Measurements from ENCODE around the gene BMAL1. TPM values are rescaled to one million over a fixed set of nuclear protein-coding genes. Genes with fewer than 3 reads are reported as not detected.

BMAL1 gene
- total and polyA plus RNA-seq, 2 of the 8 experiments (the other 6 are each of a cell fraction or from before 2014, with no cell fraction given), result 6.8 to 6.9 TPM

DNA sequence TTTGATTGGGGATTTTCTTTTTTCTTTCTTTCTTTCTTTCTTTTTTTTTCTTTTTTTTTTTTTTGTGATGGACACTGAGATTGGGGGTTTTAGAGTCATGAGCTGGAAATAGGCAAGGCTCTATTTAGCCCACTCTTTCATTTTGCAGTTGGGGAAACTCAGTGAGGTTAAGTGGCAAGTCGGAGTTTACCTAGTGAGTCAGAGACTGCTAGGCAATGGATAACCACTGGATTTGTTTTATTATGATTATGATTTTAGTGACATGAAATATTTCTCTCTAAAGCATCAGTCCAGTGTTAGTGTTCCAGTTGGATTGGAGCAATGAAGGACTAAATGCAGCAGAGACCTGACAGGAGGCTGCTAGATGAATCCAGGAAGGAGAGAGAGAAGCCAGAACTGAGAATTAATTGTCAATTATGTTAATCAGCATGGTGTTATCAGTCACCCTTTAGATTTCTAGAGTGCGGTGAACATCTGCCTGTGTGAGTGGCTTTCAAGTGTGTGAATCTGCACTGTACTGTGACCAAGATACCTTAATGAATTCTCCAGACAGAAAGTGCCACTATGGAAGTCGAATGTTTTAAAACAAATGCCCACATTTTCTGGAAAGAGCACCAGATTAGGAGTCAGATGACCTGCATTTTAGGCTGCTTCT is 10.9 kb downstream of the BMAL1 start (continued):
- TF ChIP-seq, protein P1, sequence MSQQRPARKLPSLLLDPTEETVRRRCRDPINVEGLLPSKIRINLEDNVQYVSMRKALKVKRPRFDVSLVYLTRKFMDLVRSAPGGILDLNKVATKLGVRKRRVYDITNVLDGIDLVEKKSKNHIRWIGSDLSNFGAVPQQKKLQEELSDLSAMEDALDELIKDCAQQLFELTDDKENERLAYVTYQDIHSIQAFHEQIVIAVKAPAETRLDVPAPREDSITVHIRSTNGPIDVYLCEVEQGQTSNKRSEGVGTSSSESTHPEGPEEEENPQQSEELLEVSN (IDR thresholded peaks at IDR 0.05), result no peak
- TF ChIP-seq PHF8 (conservative IDR thresholded peaks at IDR 0.05; ENCODE audit: low read depth, low read length) (no peak), NRF1 (IDR thresholded peaks at IDR 0.05; ENCODE audit: low read depth, low read length) (no peak)

Measured in H1 (cell line).